ENCODE data around the gene BTBD19.
"Not testable (repeated sequence)": the region's sequence is repeated elsewhere in the genome, so short reads cannot be mapped to it uniquely, and the experiment has no call there.

Gene BTBD19

DNA sequence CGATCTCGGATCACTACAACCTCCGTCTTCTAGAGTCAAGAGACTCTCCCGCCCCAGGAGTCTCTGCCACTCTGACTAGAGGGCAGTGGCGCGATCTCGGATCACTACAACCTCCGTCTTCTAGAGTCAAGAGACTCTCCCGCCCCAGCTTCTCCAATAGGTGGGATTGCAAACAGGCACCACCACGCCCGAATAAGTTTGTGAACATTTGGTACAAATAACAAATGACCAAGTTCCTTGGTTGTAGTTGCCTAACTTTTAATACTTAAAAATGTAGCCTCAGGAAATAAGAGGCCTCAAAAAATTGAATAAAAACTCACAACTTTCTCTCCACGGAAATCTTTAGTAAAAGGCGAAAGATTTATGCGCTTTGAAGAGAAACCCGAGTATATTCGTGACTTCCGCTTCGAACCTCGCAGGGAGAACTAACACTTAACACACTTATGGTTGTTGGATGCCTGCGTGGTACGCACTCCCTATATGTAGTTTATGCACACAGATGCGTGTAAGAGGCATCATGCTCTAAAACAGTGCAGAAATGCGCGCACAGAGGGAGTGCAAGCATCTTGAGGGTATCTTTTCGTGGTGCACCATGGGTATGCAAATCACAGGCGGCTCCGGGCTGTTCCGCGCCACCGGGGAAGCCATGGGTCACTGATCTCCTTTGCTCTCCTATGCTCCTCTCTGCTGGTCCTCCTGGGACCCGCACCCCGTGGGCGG is 11.4 kb downstream of the BTBD19 start:
- TF ChIP-seq, protein P1, sequence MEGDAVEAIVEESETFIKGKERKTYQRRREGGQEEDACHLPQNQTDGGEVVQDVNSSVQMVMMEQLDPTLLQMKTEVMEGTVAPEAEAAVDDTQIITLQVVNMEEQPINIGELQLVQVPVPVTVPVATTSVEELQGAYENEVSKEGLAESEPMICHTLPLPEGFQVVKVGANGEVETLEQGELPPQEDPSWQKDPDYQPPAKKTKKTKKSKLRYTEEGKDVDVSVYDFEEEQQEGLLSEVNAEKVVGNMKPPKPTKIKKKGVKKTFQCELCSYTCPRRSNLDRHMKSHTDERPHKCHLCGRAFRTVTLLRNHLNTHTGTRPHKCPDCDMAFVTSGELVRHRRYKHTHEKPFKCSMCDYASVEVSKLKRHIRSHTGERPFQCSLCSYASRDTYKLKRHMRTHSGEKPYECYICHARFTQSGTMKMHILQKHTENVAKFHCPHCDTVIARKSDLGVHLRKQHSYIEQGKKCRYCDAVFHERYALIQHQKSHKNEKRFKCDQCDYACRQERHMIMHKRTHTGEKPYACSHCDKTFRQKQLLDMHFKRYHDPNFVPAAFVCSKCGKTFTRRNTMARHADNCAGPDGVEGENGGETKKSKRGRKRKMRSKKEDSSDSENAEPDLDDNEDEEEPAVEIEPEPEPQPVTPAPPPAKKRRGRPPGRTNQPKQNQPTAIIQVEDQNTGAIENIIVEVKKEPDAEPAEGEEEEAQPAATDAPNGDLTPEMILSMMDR (IDR thresholded peaks at IDR 0.05; ENCODE audit: low read depth, low read length, missing control alignments): peak; percentile 21
- Histone ChIP-seq H3K36me3 (replicated peaks) (peaks cover 8% of the 10 kb centered on the region), H3K27ac (peak overlapping the region; percentile 99), H3K4me3 (ENCODE audit: low read depth, low read length) (peak overlapping the region; percentile 65), H3K27me3 (replicated peaks) (no peaks in the 10 kb centered on the region)
- peak; percentile 92 for DNase-seq
- in situ Hi-C loops (cut with HindIII; ENCODE audit: low pct_ligation_motif_present, low sequenced_read_pairs): no loop called here

DNA sequence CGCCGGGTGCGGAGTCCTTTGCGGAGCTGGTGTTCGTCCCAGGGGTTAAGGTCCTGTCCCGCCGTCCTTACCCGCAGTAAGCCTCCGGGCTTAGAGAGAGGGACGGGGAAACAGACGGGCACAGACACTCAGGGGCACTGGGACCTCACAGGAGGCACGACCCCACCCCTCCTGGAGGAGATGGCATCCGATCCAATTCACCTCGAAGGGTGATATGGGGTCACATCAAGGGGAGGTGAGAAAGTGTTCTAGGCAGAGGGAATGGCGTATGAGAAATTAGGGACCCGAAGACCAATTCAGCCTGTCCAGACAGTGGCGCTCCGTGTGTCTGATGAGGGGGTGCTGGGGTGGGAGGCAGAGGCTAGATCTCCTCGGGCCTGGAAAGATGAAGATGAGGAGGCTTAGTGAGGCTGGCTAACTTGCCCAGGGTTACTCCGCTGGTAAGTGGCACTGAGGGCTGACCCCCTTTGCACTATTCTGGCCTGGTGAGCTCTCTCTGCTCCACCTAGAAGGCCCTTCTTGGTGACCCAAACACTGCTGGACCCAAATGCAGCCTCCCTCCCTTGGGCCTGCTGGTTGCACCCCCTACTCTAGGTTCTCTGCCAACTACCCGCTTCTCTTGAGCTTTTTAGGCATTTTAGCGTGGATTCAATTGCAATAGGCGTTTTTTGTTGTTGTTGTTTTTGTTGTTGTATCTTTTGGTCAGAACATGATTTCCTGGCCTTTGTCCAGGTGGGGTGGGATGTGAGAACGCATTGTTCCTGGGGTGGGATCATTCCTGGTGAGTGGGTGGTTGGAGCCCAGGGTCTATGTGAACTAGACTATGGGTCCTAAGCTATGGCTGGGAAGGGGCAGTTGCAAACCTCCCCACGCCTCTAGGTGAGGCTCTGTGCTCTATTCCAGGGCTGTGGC is 12.3 kb downstream of the BTBD19 start:
- Histone ChIP-seq H3K27ac (peak overlapping the region; percentile 99), H3K4me3 (ENCODE audit: low read depth, low read length) (peak overlapping the region; percentile 65), H3K36me3 (replicated peaks) (peaks cover 3% of the 10 kb centered on the region), H3K27me3 (replicated peaks) (no peaks in the 10 kb centered on the region)
- TF ChIP-seq, protein P1 (IDR thresholded peaks at IDR 0.05; ENCODE audit: low read depth, low read length, missing control alignments): no peak
- DNase-seq: no peak
- in situ Hi-C loops (cut with HindIII; ENCODE audit: low pct_ligation_motif_present, low sequenced_read_pairs): no loop called here

DNA sequence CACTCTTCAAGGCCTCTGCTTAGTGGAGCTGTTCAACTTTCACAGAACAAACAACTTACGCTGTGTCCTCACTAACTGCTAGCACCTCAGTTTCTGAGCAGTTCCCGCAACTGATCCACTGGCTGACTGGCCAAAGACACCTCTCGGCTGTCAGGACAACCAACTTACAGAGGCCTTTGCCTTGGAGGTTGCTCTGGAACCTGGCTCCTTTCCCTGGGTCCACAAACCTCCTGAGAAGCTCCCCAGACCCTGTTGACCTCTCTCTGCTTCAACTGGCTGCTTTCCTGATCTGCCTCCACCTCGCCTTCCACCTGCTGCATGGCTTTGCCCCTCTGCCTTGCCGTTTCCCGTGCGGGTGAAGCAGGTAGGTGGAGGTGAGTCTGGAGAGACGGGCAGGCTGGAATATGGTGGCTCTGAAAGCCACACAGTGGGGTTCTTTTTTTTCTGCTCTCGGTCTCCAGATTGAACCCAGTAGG is 13.0 kb downstream of the BTBD19 start:
- TF ChIP-seq, protein P1 (IDR thresholded peaks at IDR 0.05; ENCODE audit: low read depth, low read length, missing control alignments): no peak

DNA sequence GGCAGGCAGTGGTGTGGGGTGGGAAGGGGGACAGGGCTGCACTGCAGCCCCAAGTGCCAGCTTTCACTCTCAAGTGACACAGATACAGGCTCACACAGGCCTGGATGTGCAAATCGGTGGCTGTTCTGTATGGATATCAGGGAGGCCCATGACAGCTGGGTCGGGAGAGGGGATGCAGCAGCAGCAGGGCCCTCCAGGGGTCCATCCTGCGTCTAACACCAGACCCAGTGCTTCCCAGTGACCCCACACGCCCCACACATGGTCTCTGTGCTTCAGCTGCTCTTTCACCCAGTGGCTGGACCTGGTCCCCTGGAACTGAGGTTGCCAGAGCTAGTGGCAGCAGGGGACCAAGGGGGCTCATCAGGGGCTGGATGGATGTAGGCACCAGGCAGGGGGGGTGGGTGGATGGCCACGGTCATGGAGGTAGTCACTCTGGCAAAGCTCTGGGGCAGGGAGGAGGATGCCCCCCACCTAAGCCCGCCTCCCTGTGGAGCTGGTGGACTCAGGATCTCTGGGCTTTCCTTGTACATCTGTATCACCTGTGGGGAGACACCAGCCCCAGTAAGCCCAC is 13.9 kb downstream of the BTBD19 start:
- in situ Hi-C loops (cut with HindIII; ENCODE audit: low pct_ligation_motif_present, low sequenced_read_pairs): no loop called here
- H3K27ac ChIP-seq: no peak overlapping the region
- TF ChIP-seq, protein P1 (IDR thresholded peaks at IDR 0.05; ENCODE audit: low read depth, low read length, missing control alignments): no peak
- no peak for DNase-seq
- no peaks in the 10 kb centered on the region for H3K27me3 ChIP-seq (replicated peaks)
- no peaks in the 10 kb centered on the region for H3K36me3 ChIP-seq (replicated peaks)
- H3K4me3 ChIP-seq (ENCODE audit: low read depth, low read length): no peak overlapping the region

More for the DNA sequence above, 13.0 kb downstream of the BTBD19 start:
- Histone ChIP-seq H3K27ac (no peak overlapping the region), H3K36me3 (replicated peaks) (no peaks in the 10 kb centered on the region), H3K27me3 (replicated peaks) (no peaks in the 10 kb centered on the region), H3K4me3 (ENCODE audit: low read depth, low read length) (no peak overlapping the region)
- in situ Hi-C loops (cut with HindIII; ENCODE audit: low pct_ligation_motif_present, low sequenced_read_pairs): no loop called here
- no peak for DNase-seq

DNA sequence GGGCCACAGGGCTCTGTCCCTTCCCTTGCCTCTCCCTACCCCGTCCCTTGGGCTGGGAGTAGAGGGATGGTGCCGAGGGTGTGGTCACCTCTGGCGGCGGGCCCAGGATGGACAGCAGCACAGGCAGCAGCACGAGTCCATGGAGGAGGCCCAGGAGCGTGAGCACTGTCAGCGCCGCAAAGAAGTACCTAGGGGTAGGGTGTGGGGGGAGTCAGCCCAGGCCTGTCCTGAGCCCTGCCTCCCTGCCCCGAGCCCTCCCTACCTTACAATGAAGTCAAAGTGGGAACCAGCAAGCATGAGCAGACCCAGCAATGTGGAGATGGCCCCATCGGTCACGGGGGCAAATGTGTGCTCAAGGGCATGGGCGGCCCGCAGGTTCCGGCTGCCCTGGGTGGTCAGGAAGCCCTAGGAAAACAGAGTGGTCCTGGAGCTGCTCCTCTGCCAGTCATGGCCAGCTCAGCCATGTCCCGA is 14.7 kb downstream of the BTBD19 start:
- TF ChIP-seq, protein P1 (IDR thresholded peaks at IDR 0.05; ENCODE audit: low read depth, low read length, missing control alignments): no peak
- no peak overlapping the region for H3K27ac ChIP-seq
- no peaks in the 10 kb centered on the region for H3K27me3 ChIP-seq (replicated peaks)
- no peak for DNase-seq
- in situ Hi-C loops (cut with HindIII; ENCODE audit: low pct_ligation_motif_present, low sequenced_read_pairs): no loop called here
- H3K4me3 ChIP-seq (ENCODE audit: low read depth, low read length): no peak overlapping the region
- H3K36me3 ChIP-seq (replicated peaks): no peaks in the 10 kb centered on the region

DNA sequence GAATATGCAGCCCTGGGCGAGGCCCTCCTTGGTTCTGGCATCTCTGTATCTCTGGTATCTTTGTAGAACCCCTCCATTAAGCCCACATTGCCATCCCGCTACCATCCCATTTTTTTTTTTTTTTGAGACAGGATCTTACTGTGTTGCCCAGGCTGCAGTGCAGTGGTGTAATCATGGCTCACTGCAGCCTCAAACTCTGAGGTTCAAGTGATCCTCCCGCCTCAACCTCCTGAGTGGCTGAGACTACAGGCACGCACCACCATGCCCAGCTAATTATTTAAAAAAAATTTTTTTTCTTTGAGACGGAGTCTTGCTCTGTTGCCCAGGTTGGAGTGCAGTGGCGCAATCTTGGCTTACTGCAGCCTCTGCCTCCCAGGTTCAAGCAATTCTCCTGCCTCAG is 16.1 kb downstream of the BTBD19 start:
- H3K27ac ChIP-seq; H3K4me3 ChIP-seq (ENCODE audit: low read depth, low read length); in situ Hi-C loops (cut with HindIII; ENCODE audit: low pct_ligation_motif_present, low sequenced_read_pairs); H3K27me3 ChIP-seq (replicated peaks); H3K36me3 ChIP-seq (replicated peaks); DNase-seq: not testable (repeated sequence)
